Measurements from ENCODE around the gene KCND2. TPM values are rescaled to one million over a fixed set of nuclear protein-coding genes. Genes with fewer than 3 reads are reported as not detected.

Gene KCND2
- total RNA-seq, 1 experiment from 2014 or later: not detected

GRCh38 chr7:120587243-120587642 lies 314.3 kb downstream of the KCND2 start:
- DNase-seq (ENCODE audit: low read depth, low spot score): no peak
- in situ Hi-C loops (cut with HindIII; ENCODE audit: low pct_unique_long_range_greater_than_20kb, low sequenced_read_pairs): no loop called here
- POLR2A ChIA-PET: no interaction called here
- H3K4me3 ChIP-seq (ENCODE audit: low read depth in 2 of 2, low read length in 2 of 2): no peak overlapping the region
- intact Hi-C loops (cut with micrococcal nuclease; ENCODE audit: unreplicated experiment): no loop called here
- no peak for TF ChIP-seq REST (IDR thresholded peaks at IDR 0.05; ENCODE audit: insufficient read depth in 1 of 2, low read depth in 2 of 2, low read length in 1 of 2)
- no peak for TF ChIP-seq CTCF (IDR thresholded peaks at IDR 0.05)
- TF ChIP-seq POLR2AphosphoS5 (IDR thresholded peaks at IDR 0.05; ENCODE audit: low read depth, low read length): no peak
- no peak for TF ChIP-seq TCF7L2 (IDR thresholded peaks at IDR 0.05; ENCODE audit: low read depth, low read length)
- no peak for TF ChIP-seq SIN3A (IDR thresholded peaks at IDR 0.05; ENCODE audit: borderline replicate concordance, insufficient read depth, low read depth, low read length)
- no peaks in the 10 kb centered on the region for H3K27me3 ChIP-seq (ENCODE audit: control insufficient read depth, insufficient read depth, low read length)
- CTCF ChIA-PET: no interaction called here
- ATAC-seq: no peak
- no peak overlapping the region for H3K27ac ChIP-seq (ENCODE audit: low read length)
- no TSS peak for BruUV-seq (replicated peaks)
- no peaks in the 10 kb centered on the region for H3K36me3 ChIP-seq (ENCODE audit: control insufficient read depth, insufficient read depth, low read length)
- no peaks in the 10 kb centered on the region for H3K9me3 ChIP-seq (ENCODE audit: control insufficient read depth, insufficient read depth, low read depth, low read length)
- H3K4me1 ChIP-seq (ENCODE audit: control insufficient read depth, insufficient read depth, low read length): no peaks in the 10 kb centered on the region

- no peaks in the 10 kb centered on the region for H3K36me3 ChIP-seq (ENCODE audit: control insufficient read depth, insufficient read depth, low read length)
- TF ChIP-seq SIN3A (IDR thresholded peaks at IDR 0.05; ENCODE audit: borderline replicate concordance, insufficient read depth, low read depth, low read length) (no peak), POLR2AphosphoS5 (IDR thresholded peaks at IDR 0.05; ENCODE audit: low read depth, low read length) (no peak), CTCF (IDR thresholded peaks at IDR 0.05) (no peak), REST (IDR thresholded peaks at IDR 0.05; ENCODE audit: insufficient read depth in 1 of 2, low read depth in 2 of 2, low read length in 1 of 2) (no peak), TCF7L2 (IDR thresholded peaks at IDR 0.05; ENCODE audit: low read depth, low read length) (no peak)
- ATAC-seq (no peak), DNase-seq (ENCODE audit: low read depth, low spot score) (no peak)
- ChIA-PET CTCF (no interaction called here), POLR2A (no interaction called here)
- in situ Hi-C loops (cut with HindIII; ENCODE audit: low pct_unique_long_range_greater_than_20kb, low sequenced_read_pairs) (no loop called here), intact Hi-C loops (cut with micrococcal nuclease; ENCODE audit: unreplicated experiment) (no loop called here)
- H3K27ac ChIP-seq (ENCODE audit: low read length): no peak overlapping the region
- no peaks in the 10 kb centered on the region for H3K4me1 ChIP-seq (ENCODE audit: control insufficient read depth, insufficient read depth, low read length)
- H3K27me3 ChIP-seq (ENCODE audit: control insufficient read depth, insufficient read depth, low read length): no peaks in the 10 kb centered on the region
- H3K9me3 ChIP-seq (ENCODE audit: control insufficient read depth, insufficient read depth, low read depth, low read length): no peaks in the 10 kb centered on the region
- no peak overlapping the region for H3K4me3 ChIP-seq (ENCODE audit: low read depth in 2 of 2, low read length in 2 of 2)
- no TSS peak for BruUV-seq (replicated peaks)
Measured at GRCh38 chr7:120588416-120588815, 315.4 kb downstream of the KCND2 start.

All from Panc1 (cell line).